ENCODE data around the gene KLF8.
"Not testable (repeated sequence)": the region's sequence is repeated elsewhere in the genome, so short reads cannot be mapped to it uniquely, and the experiment has no call there.

Gene KLF8

DNA sequence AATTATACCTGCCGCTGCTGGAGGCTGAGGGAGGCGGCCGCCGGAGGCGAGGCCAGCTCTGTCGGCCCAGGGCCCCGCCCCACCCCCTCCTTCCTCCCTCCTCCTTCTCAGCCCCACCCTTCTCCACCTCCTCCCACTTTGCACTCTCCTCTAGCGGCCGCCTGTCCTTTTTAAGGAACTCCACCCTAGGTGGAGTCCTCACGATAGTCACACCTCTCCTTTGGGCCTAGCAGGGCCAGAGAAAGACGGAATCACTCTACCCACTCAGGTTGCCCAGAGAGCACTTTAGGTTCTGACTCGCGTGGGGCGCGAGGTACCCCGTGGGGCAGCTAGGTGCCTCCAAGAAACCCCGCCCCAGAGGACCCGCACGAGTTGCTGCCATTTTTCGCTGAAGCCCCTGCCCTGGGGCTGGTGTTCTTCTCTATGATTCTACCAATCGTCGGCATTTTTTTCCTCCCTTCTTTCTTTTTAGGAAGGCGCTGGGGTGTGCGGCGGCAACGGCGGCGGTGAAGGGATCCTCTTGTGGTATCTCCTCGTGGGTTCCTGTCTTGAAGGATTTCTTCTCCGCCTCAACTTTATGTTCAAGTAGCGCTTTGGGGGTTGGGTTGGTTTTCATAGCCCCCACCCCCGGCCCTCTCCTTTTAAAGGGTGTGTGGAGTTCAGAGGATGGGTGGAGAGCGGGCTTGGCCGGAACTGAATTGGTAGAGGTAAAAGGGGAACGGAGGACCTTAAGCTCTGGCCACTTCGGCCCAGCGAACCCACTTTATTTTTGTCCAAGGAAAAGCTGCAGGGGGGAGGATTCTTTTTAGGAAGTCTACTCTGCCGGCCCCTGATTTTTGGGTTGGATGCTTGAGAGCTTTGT, at the start of gene KLF8:
Gene KLF8 (plus strand): TSS at position 136 of the 862 bp plus-strand sequence. CDS start 979 bp downstream, outside the sequence.
- peak; percentile 9 for DNase-seq

DNA sequence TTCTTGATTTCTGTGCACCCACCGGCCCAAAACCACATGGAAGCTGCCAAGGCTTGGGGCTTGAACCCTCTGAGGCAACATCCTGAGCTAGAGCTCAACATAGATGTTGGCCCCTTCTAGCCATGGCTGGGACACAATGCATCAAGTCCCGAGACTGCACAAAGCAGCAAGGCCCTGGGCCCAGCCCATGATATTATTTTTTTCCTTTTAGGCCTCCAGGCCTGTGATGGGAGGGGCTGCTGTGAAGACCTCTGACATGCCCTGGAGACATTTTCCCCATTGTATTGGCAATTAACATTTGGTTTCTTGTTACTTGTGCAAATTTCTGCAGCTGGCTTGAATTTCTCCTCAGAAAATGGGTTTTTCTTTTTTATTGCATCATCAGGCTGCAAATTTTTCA, 25.2 kb upstream of the KLF8 start:
- not testable (repeated sequence) for DNase-seq

DNA sequence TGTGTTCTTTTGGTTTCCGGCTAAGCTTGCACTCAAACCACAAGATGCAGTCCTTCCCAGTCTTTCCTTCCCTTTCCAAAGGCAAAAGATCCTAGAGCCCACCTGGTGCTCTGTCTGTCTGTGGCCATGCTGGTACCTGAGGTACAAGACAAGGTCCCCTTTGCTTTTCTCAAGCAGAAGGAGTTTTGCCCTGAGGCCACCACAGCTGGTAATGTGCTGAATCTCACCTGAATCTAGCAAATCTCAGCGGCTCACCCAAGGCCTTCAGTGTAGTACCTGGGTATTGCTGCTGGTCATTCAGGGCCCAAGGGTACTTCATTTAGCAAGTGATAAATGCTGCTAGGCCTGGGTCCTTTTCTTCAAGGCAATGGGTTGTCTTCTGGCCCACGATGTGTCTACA, 20.5 kb upstream of the KLF8 start:
- no peak for DNase-seq

DNA sequence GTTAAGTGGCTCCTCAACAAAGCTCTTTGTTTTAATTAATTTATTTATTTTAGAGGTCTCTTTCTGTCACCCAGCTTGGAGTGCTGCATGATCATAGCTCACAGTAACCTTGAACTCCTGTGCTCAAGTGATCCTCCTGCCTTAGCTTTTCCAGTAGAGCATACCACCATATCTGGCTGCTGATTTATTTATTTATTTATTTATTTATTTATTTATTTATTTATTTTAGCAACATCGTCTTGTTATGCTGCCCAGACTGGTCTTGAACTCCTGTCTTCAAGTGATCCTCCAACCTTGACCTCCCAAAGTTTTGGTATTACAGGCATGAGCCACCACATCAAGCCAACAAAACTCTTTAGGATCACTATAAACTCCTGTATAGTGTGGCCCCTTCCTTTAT, 15.8 kb upstream of the KLF8 start:
- no peak for DNase-seq

DNA sequence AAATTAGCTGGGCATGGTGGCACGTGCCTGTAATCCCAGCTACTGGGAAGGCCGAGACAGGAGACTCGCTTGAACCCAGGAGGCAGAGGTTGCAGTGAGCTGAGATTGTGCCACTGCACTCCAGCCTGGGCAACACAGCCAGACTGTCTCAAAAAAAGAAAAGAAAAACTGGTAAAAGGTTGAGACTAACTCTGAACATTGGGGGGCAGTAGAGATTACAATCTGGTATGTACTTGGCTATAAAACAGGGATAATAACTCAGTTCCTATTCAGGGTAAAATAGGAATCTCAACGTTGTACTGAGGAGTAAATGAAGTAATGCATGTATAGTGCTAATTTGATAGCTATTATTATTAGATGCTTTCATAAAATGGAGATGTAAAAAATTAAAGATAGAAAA, 12.5 kb upstream of the KLF8 start:
- peak; percentile 0 for DNase-seq

DNA sequence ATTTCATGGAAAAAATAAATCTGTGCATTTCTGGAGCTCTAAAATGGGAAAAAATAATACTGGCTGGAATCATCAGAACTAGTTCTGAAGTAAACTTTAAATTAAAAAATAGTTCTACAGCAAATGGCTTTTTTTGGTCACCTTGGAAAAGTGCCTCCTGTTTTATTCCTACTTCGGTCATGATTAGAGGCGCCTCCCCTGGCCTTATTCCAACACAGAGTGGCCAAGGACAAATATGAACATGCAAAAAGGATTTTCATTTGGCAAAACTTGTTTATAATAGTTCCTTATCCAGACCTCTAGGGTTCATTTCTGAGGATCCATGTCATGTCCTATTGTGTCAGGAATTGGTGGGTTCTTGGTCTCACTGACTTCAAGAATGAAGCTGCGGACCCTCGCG, 11.1 kb upstream of the KLF8 start:
- no peak for DNase-seq

DNA sequence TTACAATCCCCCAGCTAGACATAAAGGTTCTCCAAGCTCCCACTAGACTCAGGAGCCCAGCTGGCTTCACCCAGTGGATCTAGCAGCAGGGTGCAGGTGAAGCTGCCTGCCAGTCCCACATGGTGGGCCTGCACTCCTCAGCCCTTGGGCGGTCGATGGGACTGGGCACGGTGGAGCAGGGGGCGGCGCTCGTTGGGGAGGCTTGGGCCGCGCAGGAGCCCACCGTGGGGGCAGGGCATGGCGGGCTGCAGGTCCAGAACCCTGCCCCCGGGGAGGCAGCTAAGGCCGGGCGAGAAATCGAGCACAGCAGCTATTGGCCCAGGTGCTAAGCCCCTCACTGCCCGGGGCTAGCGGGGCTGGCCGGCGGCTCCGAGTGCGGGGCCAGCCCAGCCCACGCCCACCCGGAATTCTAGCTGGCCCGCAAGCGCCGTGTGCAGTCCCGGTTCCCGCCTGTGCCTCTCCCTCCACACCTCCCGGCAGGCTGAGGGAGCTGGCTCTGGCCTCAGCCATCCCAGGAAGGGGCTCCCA, 9.6 kb upstream of the KLF8 start:
- DNase-seq, result no peak

DNA sequence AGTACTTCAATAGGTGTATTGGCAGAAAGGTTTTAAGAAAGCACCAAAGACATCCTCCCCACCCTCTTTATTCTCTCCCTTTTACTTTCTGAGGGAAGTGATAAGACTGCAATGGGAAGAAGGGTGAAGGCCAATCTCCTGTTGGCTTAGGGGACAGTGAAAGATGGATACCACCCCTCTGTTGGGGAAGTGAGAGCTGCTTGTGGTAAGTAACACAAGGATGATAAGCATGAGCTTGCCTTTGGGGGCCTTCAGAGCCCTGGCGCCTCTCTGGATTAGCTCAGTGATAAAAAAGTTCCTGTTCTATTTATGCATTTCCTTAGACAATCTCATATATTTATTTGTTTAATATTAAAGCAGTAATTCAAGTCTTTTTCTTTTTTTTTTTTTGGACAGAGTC, 5.2 kb upstream of the KLF8 start:
- DNase-seq, result no peak

DNA sequence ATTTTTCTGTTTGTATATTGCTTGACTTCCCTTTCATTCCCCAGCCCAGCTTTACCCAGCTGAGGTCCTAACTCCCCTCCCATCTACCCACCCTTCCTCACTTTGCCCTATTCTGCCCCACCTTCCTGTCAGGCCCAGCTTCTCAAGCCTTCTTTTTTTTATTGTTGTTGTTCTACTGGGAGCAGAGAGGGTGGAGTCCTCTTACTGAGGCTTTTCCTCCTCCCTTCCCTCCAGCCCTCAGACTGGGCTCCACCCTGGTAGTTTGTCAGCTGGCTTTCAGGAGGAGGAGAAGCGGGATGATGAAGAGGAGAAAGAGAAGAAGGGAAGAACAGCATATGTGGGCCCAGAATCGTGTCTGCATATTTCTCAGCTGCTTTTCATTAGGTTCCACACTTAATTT, 3.2 kb upstream of the KLF8 start:
- DNase-seq, result no peak

DNA sequence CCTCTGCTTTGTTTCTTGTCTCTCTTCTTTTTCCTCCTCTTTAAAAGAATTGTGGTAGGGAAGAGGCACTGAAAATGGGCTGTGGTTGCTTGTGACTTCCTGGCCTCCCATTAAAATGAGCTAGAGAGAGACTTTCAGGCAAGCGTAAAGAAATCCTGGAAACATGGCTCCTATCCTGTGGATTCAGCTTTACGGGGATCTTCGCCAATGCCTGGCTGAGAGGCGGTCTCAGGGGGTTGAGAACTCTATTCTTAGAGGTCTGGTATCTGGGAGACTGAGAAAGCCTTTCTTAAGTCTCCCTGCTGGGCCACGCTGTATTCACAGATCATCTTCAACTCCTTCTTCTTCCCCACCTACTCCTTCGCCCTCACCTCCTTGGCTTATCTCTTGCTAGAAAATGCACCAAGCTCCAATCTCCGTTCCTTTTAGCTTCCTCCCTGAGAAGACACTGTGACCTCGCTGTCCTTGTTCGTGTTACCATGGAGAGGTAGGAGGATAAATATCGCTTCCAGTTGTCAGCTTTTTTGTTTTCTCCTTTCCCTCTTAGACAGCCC, 542 bp upstream of the KLF8 start:
- no peak for DNase-seq

DNA sequence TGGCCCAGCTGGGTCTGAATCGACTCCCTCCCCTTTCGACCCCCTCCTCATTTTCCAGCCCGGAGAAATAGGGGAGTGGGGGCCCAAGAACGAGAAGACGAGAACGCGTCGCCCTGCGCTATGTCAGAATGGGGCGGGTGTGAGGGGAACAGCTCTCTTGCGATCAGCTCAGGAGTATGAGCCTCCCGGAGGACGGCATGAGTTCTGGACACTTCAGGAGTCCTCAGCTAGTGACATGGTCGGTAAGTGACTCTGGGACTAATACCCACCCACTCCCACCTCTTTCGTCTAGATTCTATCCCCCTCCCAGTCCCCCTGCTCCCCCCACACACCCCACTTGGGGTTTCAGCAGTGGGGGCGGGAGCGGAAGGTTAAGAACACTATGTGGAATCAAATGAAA, 944 bp downstream of the KLF8 start:
- DNase-seq, result no peak

DNA sequence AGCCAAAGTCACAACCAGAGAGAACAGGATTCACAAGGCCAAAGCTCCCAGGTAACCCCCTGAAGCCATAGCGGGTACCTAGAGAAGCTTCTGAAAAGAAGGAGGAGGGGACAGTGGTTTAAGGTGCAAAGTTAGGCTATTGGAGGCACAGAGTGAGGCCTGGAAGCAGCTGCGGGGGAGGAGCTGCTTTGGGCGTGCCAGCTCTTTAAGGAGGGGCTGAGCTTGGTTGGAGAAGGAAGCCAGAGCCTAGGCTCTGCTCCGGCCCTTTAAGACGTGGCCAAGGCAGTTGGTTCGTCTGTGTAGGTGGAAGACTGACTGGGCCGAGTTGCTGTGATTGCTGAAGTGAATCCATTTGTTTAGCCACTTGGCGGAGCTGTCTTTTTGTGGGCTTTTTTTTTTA, 1.5 kb downstream of the KLF8 start:
- no peak for DNase-seq

DNA sequence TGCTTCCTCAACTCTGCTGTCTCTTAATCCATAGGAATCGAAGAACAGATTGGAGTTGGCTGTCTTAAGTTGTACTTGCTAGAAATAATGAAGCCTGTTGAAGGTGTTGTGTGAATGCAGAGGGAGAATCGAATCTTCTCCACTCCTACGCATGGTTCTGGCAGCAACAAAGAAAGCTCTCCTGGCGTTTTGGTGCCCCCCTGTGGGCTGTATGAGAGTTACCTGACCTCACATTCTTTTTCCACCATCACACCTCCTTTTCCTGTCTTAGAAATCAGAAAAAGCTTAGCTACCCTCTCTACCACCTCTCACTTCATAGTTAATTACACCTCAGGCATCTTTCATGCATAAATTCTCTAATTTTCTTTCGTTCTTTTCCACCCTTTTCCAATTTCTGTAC, 16.3 kb downstream of the KLF8 start:
- peak; percentile 14 for DNase-seq

DNA sequence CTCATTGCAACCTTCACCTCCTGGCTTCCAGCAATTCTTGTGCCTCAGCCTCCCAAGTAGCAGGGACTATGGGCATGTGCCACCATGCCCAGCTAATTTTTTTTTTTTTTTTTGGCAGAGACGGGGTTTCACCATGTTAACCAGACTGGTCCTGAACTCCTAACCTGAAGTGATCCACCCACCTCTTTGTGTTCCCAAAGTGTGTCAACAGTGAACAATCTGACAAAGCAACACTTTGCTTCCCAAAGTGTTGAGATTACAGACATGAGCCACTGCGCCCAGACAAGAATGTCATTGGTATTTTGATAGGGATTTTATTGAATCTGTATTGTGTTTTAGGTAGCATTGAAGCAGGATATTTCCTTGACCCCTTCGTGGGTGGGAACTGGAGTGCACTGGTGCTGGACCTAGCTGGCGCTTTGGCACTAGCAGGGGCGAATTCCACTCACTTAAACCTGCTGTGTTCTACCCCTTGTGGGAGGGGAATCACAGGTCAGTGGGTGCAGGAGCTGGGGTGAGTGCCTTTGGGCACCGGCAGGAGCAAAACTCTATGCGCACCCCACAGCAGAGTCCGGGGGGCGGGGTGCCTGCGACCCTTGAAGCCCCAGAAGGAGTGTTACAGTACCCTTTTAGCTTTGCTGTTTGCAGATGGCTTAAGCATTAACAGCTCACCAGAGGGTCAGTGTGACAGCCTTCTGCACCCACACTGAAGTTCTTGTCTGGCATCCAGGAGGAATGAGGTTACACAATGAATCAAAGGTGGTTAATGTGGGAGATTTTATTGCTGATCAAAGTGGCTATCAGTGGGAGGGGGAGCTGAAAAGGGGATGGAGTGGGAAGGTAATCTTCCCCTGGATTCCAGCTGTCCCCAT, 21.9 kb downstream of the KLF8 start:
- DNase-seq, result no peak

DNA sequence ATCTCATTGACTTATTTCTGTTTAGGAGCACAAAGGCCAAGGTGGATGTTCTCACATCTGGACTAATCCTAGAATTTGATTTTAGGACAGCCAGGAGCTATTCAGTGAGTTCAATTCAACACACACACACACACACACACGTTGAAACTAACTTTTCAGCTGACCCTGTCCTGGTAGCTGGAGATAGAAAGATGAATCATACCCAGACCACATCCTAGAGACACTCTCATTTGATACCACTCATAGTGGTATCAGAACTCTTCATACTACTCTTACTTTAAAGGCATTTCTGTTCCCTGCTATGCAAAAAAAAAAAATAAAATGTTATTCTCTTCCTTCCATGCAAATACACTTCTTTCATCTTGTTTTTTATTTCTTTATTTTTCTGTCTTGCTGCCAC, 36.7 kb downstream of the KLF8 start:
- no peak for DNase-seq

DNA sequence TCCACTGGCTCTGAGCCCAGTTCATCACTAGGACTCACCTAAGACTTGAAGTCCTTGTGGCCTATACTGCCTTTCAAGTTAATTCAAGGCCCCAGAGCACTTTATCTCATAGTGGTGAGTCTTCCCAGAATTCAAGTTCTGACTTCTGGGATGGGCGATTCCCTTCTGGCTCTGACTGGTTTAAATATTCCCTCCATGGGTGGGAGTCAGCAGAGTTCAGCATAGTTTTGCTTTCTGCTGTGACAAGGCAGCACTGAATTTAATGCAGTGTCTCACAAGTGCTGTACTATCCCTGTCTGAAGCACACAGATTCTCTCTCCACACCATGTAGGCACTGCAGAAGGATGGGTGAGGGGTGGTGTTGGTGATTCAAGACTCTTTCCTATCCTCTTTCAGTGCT, 46.5 kb downstream of the KLF8 start:
- no peak for DNase-seq

DNA sequence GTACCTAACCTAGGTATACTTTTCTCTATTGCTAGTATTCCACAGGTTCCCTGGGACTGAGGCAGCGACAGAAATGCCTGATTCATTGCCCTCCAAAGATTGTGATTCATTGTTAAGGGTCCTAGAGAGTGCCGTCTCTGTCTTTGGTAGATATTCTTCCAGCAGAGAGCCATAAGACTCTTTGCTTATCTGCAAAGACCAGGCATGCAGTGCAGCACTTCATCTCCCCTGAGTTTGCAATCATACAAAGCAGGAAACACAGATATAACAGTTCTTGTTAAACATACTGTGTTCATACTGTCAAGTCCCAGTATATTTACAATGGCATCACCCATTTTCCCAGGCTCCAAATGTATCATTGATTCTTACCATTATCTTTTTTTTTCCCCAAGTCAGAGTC, 47.7 kb downstream of the KLF8 start:
- DNase-seq, result no peak

DNA sequence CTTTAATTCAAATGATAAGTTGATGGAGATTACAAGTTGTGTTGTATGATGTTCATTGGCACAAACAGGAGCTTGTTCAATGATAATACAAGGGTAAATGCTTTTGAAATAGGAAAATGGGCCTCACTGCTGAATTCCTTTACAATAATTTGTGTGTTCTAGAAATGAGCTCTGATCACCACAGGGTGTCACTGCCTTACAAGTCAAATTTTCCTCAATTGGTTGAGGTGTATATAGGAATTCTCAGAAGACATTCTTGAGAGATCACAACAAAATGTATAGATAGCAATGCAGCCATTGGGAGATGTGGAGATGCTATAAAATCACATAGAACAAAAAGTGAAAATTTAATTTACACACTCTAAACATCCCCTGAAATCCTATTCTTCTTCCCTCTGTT, 49.6 kb downstream of the KLF8 start:
- DNase-seq, result no peak

DNA sequence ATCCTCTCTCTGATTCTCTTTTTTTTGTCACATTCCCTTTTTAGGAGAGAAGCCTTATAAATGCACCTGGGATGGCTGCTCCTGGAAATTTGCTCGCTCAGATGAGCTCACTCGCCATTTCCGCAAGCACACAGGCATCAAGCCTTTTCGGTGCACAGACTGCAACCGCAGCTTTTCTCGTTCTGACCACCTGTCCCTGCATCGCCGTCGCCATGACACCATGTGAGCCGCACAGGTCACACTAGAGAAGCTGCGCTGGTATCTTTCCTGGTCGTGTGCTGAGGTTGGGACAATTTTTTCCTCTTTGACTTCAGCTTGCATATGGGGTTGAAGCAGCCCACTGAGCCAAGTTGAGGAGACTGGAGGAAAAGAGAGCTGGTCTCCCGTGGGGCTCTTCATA, 52.1 kb downstream of the KLF8 start:
- DNase-seq, result no peak

DNA sequence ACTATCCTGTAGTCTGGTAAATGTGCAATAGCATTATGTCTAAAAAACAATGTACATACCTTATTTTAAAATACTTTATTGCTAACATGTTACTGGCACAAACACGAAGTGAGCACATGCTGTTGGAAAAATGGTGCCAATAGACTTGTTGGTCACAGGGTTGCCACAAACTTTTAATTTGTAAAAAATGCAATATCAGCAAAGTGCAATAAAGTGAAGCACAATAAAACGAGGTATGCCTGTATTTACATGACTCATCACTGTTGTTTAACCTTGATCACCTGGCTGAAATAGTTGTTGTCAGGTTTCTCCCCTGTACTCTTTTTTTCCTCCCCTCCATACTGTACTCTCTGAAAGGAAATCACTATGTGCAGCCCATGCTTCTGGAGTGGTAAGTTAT, 56.5 kb downstream of the KLF8 start:
- no peak for DNase-seq

DNA sequence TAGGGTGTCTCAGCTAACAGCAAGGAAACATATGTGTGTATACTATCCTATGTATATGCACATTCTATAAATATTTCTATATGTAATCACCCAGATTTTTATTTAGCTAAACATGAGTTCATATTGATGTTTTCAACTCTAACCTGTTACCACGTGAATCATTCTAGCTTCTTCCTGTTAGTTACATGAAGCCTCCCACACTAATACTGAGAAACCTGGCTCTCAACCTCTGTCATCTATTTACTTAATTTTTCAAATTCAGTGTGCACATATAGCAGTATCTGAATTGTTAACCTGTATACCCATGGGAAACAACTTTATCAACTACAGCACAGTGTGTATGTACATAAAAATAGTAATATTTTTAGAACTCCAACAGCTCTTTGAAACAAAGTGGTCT, 57.3 kb downstream of the KLF8 start:
- DNase-seq, result no peak

DNA sequence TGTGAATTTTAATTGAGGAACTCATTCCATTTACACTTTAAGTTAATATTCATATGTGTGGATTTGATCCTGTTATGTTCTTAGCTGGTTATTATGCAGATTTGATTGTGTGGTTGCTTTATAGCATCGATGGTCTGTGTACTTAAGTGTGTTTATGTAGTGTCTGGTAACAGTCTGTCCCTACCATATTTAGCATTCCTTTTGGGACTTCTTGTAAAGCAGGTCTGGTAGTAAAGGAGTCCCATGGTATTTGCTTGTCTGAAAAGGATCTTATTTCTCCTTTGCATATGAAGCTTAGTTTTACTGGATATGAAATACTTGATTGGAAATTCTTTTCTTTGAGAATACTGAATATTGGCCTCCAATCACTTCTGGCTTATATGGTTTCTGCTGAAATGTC, 76.6 kb downstream of the KLF8 start:
- no peak for DNase-seq

DNA sequence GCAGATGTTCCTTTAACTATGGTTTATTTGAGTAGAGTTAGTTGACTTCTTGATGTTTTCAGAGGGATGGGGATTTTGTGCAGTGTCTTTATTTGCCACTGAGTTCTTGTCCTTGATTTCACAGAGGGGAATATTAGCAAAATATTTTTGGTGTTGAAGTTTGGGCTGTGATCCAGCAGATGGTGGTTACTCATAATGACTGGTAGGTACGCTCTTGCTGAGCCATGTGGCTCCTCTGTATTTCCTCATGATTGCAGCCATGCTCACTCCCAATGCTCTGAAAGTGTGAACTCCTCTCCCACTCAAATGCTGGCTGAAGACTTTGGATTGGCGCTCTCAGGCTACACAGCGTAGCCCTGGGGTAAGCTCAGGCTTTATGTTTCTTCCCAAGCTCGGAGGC, 77.7 kb downstream of the KLF8 start:
- DNase-seq, result no peak

DNA sequence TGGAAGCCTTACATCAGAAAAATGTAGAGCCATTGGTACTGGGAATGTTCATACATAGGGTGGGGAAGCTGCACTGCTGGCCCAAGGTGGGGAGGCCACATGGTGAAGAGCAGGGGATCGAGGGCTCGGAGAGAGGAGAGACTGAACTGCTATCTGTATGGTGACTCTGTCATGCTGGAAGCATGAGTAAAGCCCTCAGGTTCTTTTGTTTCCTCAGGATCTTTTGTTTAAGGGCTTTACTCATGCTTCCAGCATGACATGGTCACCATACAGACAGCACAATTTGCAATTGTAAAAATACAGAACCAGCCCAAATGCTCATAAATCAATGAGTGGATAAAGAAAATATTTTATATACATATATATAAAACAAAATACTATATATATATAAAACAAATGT, 78.4 kb downstream of the KLF8 start:
- no peak for DNase-seq
